Caco-2 (cell line): ENCODE data around the gene HLA-DMA. TPM values are rescaled to one million over a fixed set of nuclear protein-coding genes. Genes with fewer than 3 reads are reported as not detected.

ENCODE experiments used
- BruUV-seq: library from RNA; stranded (reverse); fragments of 400-500 nt; replicated peaks from 2 replicates; lab custom pipeline; 2021; lab: Mats Ljungman, UMichigan
- CTCF ChIA-PET: fragments of 300-600 bp; sonication (Branson Sonifier 250); formaldehyde crosslinking; loops from one replicate; lab custom pipeline; 2022; ENCODE audit warnings: antibody characterized with exemption; lab: Charles Lee
- POLR2A ChIA-PET: fragments of 300-600 bp; sonication (Branson Sonifier 250); formaldehyde crosslinking; loops from one replicate; lab custom pipeline; 2022; ENCODE audit warnings: antibody characterized with exemption; lab: Charles Lee
- DNase-seq, 2 experiments: peaks; one replicate each; pipeline versions ENCODE4 v3.0.0 to v3.0.0-alpha.2; 2020 to 2022
- H3K27me3 ChIP-seq: replicated peaks from 2 replicates; pipeline ENCODE4 v1.6.0; 2011; ENCODE audit warnings: low read length; ENCODE audit not compliant: control insufficient read depth, insufficient read depth
- H3K36me3 ChIP-seq: 2 replicates; pipeline ENCODE4 v1.5.1; 2011; ENCODE audit warnings: low read length; ENCODE audit not compliant: control insufficient read depth, insufficient read depth
- H3K4me1 ChIP-seq: fragments of 250-450 bp; sonication (Bioruptor Pico); 2 replicates; pipeline ENCODE4 v1.5.1; 2020; ENCODE audit warnings: mild to moderate bottlenecking
- H3K4me3 ChIP-seq: 2 replicates; pipeline ENCODE4 v1.5.1; 2011; ENCODE audit warnings: low read depth, mild to moderate bottlenecking, control low read depth, low read length
- H3K9me3 ChIP-seq: fragments of 250-450 bp; sonication (Bioruptor Pico); 2 replicates; pipeline ENCODE4 v1.5.1; 2020; ENCODE audit warnings: mild to moderate bottlenecking, moderate library complexity
- H3K27ac Mint-ChIP-seq: one replicate; pipeline ENCODE4 v1.8.0; 2022; ENCODE audit warnings: mixed read lengths; ENCODE audit not compliant: unreplicated experiment
- H3K27me3 Mint-ChIP-seq: one replicate; pipeline ENCODE4 v1.8.0; 2022; ENCODE audit warnings: mixed read lengths; ENCODE audit not compliant: insufficient read depth, unreplicated experiment
- H3K36me3 Mint-ChIP-seq: one replicate; pipeline ENCODE4 v1.8.0; 2022; ENCODE audit warnings: mild to moderate bottlenecking, mixed read lengths; ENCODE audit not compliant: insufficient read depth, unreplicated experiment
- H3K4me1 Mint-ChIP-seq: one replicate; pipeline ENCODE4 v1.8.0; 2022; ENCODE audit warnings: low read depth, mixed read lengths; ENCODE audit not compliant: unreplicated experiment
- H3K4me3 Mint-ChIP-seq: one replicate; pipeline ENCODE4 v1.8.0; 2022; ENCODE audit warnings: mild to moderate bottlenecking, moderate library complexity, mixed read lengths; ENCODE audit not compliant: unreplicated experiment
- H3K9me3 Mint-ChIP-seq: one replicate; pipeline ENCODE4 v1.8.0; 2022; ENCODE audit warnings: mixed read lengths; ENCODE audit not compliant: unreplicated experiment
- CTCF ChIP-seq, 2 experiments: fragments of 200-600 bp in 1 of 2; IDR thresholded peaks; 1 replicate in 1 of 2; 2 replicates in 1 of 2; pipeline versions ENCODE4 v1.5.1 to v1.8.0; 2011 to 2022; ENCODE audit warnings: antibody characterized with exemption in 1 of 2, control low read depth in 1 of 2, inconsistent platforms in 1 of 2, low read depth in 1 of 2, low read length in 1 of 2, mild to moderate bottlenecking in 1 of 2, moderate library complexity in 1 of 2; ENCODE audit not compliant: insufficient read depth in 1 of 2, severe bottlenecking in 1 of 2, unreplicated experiment in 1 of 2
- intact Hi-C: fragments of 100-400 bp; cut with micrococcal nuclease; formaldehyde crosslinking; loops from one replicate; pipeline ENCODE4 v1.10.0; 2022; ENCODE audit not compliant: unreplicated experiment
- total RNA-seq: library from RNA; stranded (reverse); gene quantifications from 2 replicates; pipeline ENCODE4 v1.2.3, GENCODE V29; 2022

Gene HLA-DMA
- total RNA-seq, 1 experiment from 2014 or later = 2.1 TPM

- no peaks in the 10 kb centered on the region for H3K36me3 ChIP-seq
- intact Hi-C loops = no loop called here
- TF ChIP-seq CTCF (IDR thresholded peaks at IDR 0.05; ENCODE audit: insufficient read depth in 1 of 2, low read depth in 1 of 2, low read length in 1 of 2, severe bottlenecking in 1 of 2, unreplicated experiment in 1 of 2) = no peak
- Mint-ChIP-seq H3K27me3 (no peaks in the 10 kb centered on the region), H3K27ac (no peak overlapping the region), H3K4me1 (peaks cover 10% of the 10 kb centered on the region), H3K36me3 (peaks cover 11% of the 10 kb centered on the region), H3K4me3 (no peak overlapping the region), H3K9me3 (no peaks in the 10 kb centered on the region)
- no peaks in the 10 kb centered on the region for H3K9me3 ChIP-seq
- no peaks in the 10 kb centered on the region for H3K27me3 ChIP-seq
- CTCF ChIA-PET = interaction anchor here (0.7 kb wide), 2 partner anchors 25 to 35 kb away, joined by 3 read pairs; no protein-coding TSS in a partner anchor
- no peak for DNase-seq
- no peak overlapping the region for H3K4me3 ChIP-seq
- H3K4me1 ChIP-seq = no peaks in the 10 kb centered on the region
- BruUV-seq = no TSS peak
- POLR2A ChIA-PET = interaction anchor here (1.5 kb wide), 1 partner anchor 17 kb away, joined by 8 read pairs; no protein-coding TSS in a partner anchor
Measured at GRCh38 chr6:32989368-32989767, 36.5 kb upstream of the HLA-DMA start.

- peak; percentile 73 to 81 for TF ChIP-seq CTCF (IDR thresholded peaks at IDR 0.05; ENCODE audit: insufficient read depth in 1 of 2, low read depth in 1 of 2, low read length in 1 of 2, severe bottlenecking in 1 of 2, unreplicated experiment in 1 of 2)
- BruUV-seq = no TSS peak
Measured at GRCh38 chr6:32984622-32985389, 31.9 kb upstream of the HLA-DMA start.

GRCh38 chr6:32983964-32984621, 31.2 kb upstream of the HLA-DMA start:
- no peaks in the 10 kb centered on the region for H3K9me3 ChIP-seq
- BruUV-seq = no TSS peak
- no peak for DNase-seq
- H3K4me3 Mint-ChIP-seq = peak overlapping the region; percentile 8
- peaks cover 64% of the 10 kb centered on the region for H3K36me3 Mint-ChIP-seq
- peak overlapping the region; percentile 12 for H3K27ac Mint-ChIP-seq
- peaks cover 13% of the 10 kb centered on the region for H3K4me1 Mint-ChIP-seq
- POLR2A ChIA-PET = interaction anchor here (0.8 to 3.0 kb wide), 3 partner anchors 13 to 31 kb away, joined by 3 to 61 read pairs (median 3); partner anchors contain the start of gene HLA-DMA
- intact Hi-C loops = loop anchor here (1.0 to 2.0 kb wide), 3 partner anchors 31 to 99 kb away; partner anchors contain the start of gene HLA-DMA
- no peaks in the 10 kb centered on the region for H3K27me3 ChIP-seq
- H3K4me3 ChIP-seq = no peak overlapping the region
- no peaks in the 10 kb centered on the region for H3K36me3 ChIP-seq
- no peaks in the 10 kb centered on the region for H3K9me3 Mint-ChIP-seq
- H3K27me3 Mint-ChIP-seq = no peaks in the 10 kb centered on the region
- CTCF ChIA-PET = interaction anchor here (0.5 to 3.3 kb wide), 24 partner anchors 9 to 853 kb away, joined by 3 to 51 read pairs (median 6); partner anchors contain the start of genes HLA-DMA, HLA-DPB1, HSD17B8 and TAP2
- TF ChIP-seq CTCF (IDR thresholded peaks at IDR 0.05; ENCODE audit: insufficient read depth in 1 of 2, low read depth in 1 of 2, low read length in 1 of 2, severe bottlenecking in 1 of 2, unreplicated experiment in 1 of 2) = no peak
- peaks cover 17% of the 10 kb centered on the region for H3K4me1 ChIP-seq

More at GRCh38 chr6:32984622-32985389, 31.9 kb upstream of the HLA-DMA start:
- H3K27ac Mint-ChIP-seq = no peak overlapping the region
- no peaks in the 10 kb centered on the region for H3K9me3 Mint-ChIP-seq
- DNase-seq = peak; percentile 84 to 86
- peak overlapping the region; percentile 8 for H3K4me3 Mint-ChIP-seq
- Histone ChIP-seq H3K36me3 (no peaks in the 10 kb centered on the region), H3K4me1 (peaks cover 17% of the 10 kb centered on the region), H3K9me3 (no peaks in the 10 kb centered on the region), H3K27me3 (no peaks in the 10 kb centered on the region), H3K4me3 (no peak overlapping the region)
- intact Hi-C loops = loop anchor here (1.0 to 2.0 kb wide), 3 partner anchors 32 to 100 kb away; partner anchors contain the start of gene HLA-DMA
- H3K4me1 Mint-ChIP-seq = peaks cover 13% of the 10 kb centered on the region
- no peaks in the 10 kb centered on the region for H3K27me3 Mint-ChIP-seq
- H3K36me3 Mint-ChIP-seq = peaks cover 57% of the 10 kb centered on the region
- POLR2A ChIA-PET = interaction anchor here (1.1 to 3.0 kb wide), 2 partner anchors 13 to 32 kb away, joined by 3 to 61 read pairs; partner anchors contain the start of gene HLA-DMA
- CTCF ChIA-PET = interaction anchor here (0.5 to 3.3 kb wide), 23 partner anchors 10 to 853 kb away, joined by 3 to 51 read pairs (median 6); partner anchors contain the start of genes HLA-DMA, HLA-DPB1, HSD17B8 and TAP2
